GM21723 (cell line): ENCODE results near the gene UBE2N.
A peak's percentile ranks its signal among the peaks of the same experiment; 100 is the strongest.

Experiments used
- ATAC-seq: cut with Tn5 transposase; IDR thresholded peaks from one replicate; pipeline ENCODE4 v1.9.1; 2021; ENCODE audit warnings: mild to moderate bottlenecking, moderate library complexity; ENCODE audit not compliant: unreplicated experiment

Gene UBE2N

GRCh38 chr12:93441617-93442410, at the start of gene UBE2N:
UBE2N (minus strand) TSS chr12:93441947; CDS start chr12:93441884, 63 bp downstream.
- ATAC-seq: peak; percentile 82

GRCh38 chr12:93484315-93484981, 42.7 kb upstream of the UBE2N start:
- ATAC-seq: no peak

GRCh38 chr12:93483151-93483807, 41.5 kb upstream of the UBE2N start:
- no peak for ATAC-seq

GRCh38 chr12:93482721-93483120, 41.0 kb upstream of the UBE2N start:
- ATAC-seq: no peak

- no peak for ATAC-seq
Measured at GRCh38 chr12:93476555-93476954, 34.8 kb upstream of the UBE2N start.

- ATAC-seq: no peak
Measured at GRCh38 chr12:93469386-93469785, 27.6 kb upstream of the UBE2N start.

- peak; percentile 29 for ATAC-seq
Measured at GRCh38 chr12:93468008-93468371, 26.2 kb upstream of the UBE2N start.

- ATAC-seq: peak; percentile 90
Measured at GRCh38 chr12:93467351-93468007, 25.7 kb upstream of the UBE2N start, which contains the start of gene MRPL42. MRPL42 (plus strand) TSS chr12:93467514; CDS start chr12:93469286, 1,772 bp downstream.

GRCh38 chr12:93466625-93467350, 25.0 kb upstream of the UBE2N start:
- ATAC-seq: peak; percentile 24

- ATAC-seq: no peak
Measured at GRCh38 chr12:93465841-93466240, 24.1 kb upstream of the UBE2N start.

- no peak for ATAC-seq
Measured at GRCh38 chr12:93461503-93461902, 19.8 kb upstream of the UBE2N start.

- ATAC-seq: no peak
Measured at GRCh38 chr12:93460902-93461301, 19.2 kb upstream of the UBE2N start.

- ATAC-seq: no peak
Measured at GRCh38 chr12:93460003-93460402, 18.3 kb upstream of the UBE2N start.

- no peak for ATAC-seq
Measured at GRCh38 chr12:93459097-93459496, 17.4 kb upstream of the UBE2N start.

GRCh38 chr12:93456077-93456476, 14.3 kb upstream of the UBE2N start:
- no peak for ATAC-seq

- no peak for ATAC-seq
Measured at GRCh38 chr12:93453633-93454032, 11.9 kb upstream of the UBE2N start.

GRCh38 chr12:93451423-93452158, 9.8 kb upstream of the UBE2N start:
- ATAC-seq: no peak

- peak; percentile 87 for ATAC-seq
Measured at GRCh38 chr12:93449277-93449676, 7.5 kb upstream of the UBE2N start.

GRCh38 chr12:93448796-93449195, 7.0 kb upstream of the UBE2N start:
- peak; percentile 15 for ATAC-seq
